ENCODE data around the gene FREM2. TPM values are rescaled to one million over a fixed set of nuclear protein-coding genes. Genes with fewer than 3 reads are reported as not detected.

Gene FREM2
- total and polyA plus RNA-seq, 2 experiments from 2014 or later, result 2.4 to 29.8 TPM

DNA sequence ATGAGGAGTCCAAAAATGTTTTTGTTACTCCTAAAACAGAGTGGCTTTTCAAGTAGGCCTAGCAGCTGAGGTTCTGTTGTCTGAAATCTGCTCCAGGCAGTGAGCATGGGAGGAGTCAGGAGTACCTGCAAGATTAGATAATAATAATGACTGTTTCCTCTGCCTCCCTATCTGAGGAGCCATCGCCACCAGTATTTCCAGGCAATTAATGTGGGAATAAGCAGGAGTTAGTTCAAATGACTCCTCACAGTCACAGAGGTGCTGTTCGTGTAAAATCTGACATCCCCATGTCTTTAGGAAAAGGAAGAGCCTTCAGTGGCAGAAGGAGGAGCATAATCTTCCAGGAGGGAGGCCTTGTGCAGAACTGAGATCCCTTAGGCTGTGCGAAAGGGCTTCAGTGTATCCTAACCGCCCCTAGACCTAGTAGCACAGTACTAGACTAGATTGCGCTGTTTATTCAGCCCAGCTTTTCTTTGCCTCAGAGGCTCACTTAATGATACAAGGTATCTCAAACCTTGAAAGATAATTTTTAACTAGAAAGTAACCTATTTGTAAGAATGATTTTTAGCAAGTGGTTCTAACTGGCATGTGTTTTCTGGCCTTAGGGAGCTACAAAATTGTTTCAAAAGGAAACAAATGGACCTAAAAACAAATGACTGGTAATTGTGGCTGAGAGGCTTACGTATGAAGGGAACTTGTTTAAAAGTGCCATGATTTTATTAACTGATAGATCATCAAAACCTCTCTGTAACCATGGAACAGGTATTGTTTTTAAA lies 49.0 kb downstream of the FREM2 start:
- Mint-ChIP-seq H3K36me3 (ENCODE audit: low read depth) (no peaks in the 10 kb centered on the region), H3K27ac (no peak overlapping the region), H3K4me1 (peaks cover 15% of the 10 kb centered on the region), H3K27me3 (ENCODE audit: insufficient read depth, low read depth, poor library complexity) (peaks cover 1% of the 10 kb centered on the region), H3K9me3 (no peaks in the 10 kb centered on the region), H3K4me3 (no peak overlapping the region)
- no peak overlapping the region for H2AFZ ChIP-seq
- H3K36me3 ChIP-seq (ENCODE audit: insufficient read depth), result no peaks in the 10 kb centered on the region
- no peak overlapping the region for H3K4me2 ChIP-seq
- H3K27me3 ChIP-seq (ENCODE audit: insufficient read depth), result no peaks in the 10 kb centered on the region
- no peaks in the 10 kb centered on the region for H3K4me1 ChIP-seq (ENCODE audit: insufficient read depth)
- no peak overlapping the region for H3K4me3 ChIP-seq
- H3K27ac ChIP-seq (ENCODE audit: low read depth), result no peak overlapping the region; the same call in 1 of the 2 replicates
- no peaks in the 10 kb centered on the region for H4K20me1 ChIP-seq (replicated peaks; ENCODE audit: insufficient read depth)
- no peaks in the 10 kb centered on the region for H3K79me2 ChIP-seq (replicated peaks; ENCODE audit: insufficient read depth)
- TF ChIP-seq NANOG (IDR thresholded peaks at IDR 0.05; ENCODE audit: borderline replicate concordance) (no peak), JUNB (IDR thresholded peaks at IDR 0.05; ENCODE audit: unreplicated experiment) (no peak), REST (IDR thresholded peaks at IDR 0.05; ENCODE audit: unreplicated experiment) (no peak)
- DNase-seq (ENCODE audit: low spot score) (no peak), ATAC-seq (peak; percentile 52)
- no peaks in the 10 kb centered on the region for H3K9me2 ChIP-seq (ENCODE audit: insufficient read depth)
- H3F3A ChIP-seq (replicated peaks; ENCODE audit: low read depth), result no peaks in the 10 kb centered on the region

- DNase-seq (ENCODE audit: low spot score), result no peak
- Mint-ChIP-seq H3K4me1 (peaks cover 14% of the 10 kb centered on the region), H3K4me3 (no peak overlapping the region), H3K27ac (no peak overlapping the region), H3K9me3 (no peaks in the 10 kb centered on the region), H3K36me3 (ENCODE audit: low read depth) (no peaks in the 10 kb centered on the region), H3K27me3 (ENCODE audit: insufficient read depth, low read depth, poor library complexity) (peaks cover 2% of the 10 kb centered on the region)
- ATAC-seq, result no peak
- H3K36me3 ChIP-seq (ENCODE audit: insufficient read depth), result no peaks in the 10 kb centered on the region
- no peak overlapping the region for H3K4me3 ChIP-seq
- no peak overlapping the region for H3K27ac ChIP-seq (ENCODE audit: low read depth)
- no peak overlapping the region for H2AFZ ChIP-seq
- no peak overlapping the region for H3K4me2 ChIP-seq
- H3F3A ChIP-seq (replicated peaks; ENCODE audit: low read depth), result no peaks in the 10 kb centered on the region
- no peaks in the 10 kb centered on the region for H3K27me3 ChIP-seq (ENCODE audit: insufficient read depth)
- no peaks in the 10 kb centered on the region for H4K20me1 ChIP-seq (replicated peaks; ENCODE audit: insufficient read depth)
- H3K4me1 ChIP-seq (ENCODE audit: insufficient read depth), result no peaks in the 10 kb centered on the region
- no peaks in the 10 kb centered on the region for H3K9me2 ChIP-seq (ENCODE audit: insufficient read depth)
- no peaks in the 10 kb centered on the region for H3K79me2 ChIP-seq (replicated peaks; ENCODE audit: insufficient read depth)
- TF ChIP-seq STAT1 (IDR thresholded peaks at IDR 0.05; ENCODE audit: unreplicated experiment) (no peak), POLR2AphosphoS5 (IDR thresholded peaks at IDR 0.05; ENCODE audit: low read depth) (no peak), CREB1 (CRISPR knock-in tag; IDR thresholded peaks at IDR 0.05; ENCODE audit: low read depth) (no peak), NANOG (IDR thresholded peaks at IDR 0.05; ENCODE audit: borderline replicate concordance) (no peak), ZNF331 (CRISPR knock-in tag; IDR thresholded peaks at IDR 0.05; ENCODE audit: low read depth) (no peak), JUNB (IDR thresholded peaks at IDR 0.05; ENCODE audit: unreplicated experiment) (no peak), EZH2 (IDR thresholded peaks at IDR 0.05; ENCODE audit: low read depth, unreplicated experiment) (no peak)
- TF ChIP-seq, protein P1, sequence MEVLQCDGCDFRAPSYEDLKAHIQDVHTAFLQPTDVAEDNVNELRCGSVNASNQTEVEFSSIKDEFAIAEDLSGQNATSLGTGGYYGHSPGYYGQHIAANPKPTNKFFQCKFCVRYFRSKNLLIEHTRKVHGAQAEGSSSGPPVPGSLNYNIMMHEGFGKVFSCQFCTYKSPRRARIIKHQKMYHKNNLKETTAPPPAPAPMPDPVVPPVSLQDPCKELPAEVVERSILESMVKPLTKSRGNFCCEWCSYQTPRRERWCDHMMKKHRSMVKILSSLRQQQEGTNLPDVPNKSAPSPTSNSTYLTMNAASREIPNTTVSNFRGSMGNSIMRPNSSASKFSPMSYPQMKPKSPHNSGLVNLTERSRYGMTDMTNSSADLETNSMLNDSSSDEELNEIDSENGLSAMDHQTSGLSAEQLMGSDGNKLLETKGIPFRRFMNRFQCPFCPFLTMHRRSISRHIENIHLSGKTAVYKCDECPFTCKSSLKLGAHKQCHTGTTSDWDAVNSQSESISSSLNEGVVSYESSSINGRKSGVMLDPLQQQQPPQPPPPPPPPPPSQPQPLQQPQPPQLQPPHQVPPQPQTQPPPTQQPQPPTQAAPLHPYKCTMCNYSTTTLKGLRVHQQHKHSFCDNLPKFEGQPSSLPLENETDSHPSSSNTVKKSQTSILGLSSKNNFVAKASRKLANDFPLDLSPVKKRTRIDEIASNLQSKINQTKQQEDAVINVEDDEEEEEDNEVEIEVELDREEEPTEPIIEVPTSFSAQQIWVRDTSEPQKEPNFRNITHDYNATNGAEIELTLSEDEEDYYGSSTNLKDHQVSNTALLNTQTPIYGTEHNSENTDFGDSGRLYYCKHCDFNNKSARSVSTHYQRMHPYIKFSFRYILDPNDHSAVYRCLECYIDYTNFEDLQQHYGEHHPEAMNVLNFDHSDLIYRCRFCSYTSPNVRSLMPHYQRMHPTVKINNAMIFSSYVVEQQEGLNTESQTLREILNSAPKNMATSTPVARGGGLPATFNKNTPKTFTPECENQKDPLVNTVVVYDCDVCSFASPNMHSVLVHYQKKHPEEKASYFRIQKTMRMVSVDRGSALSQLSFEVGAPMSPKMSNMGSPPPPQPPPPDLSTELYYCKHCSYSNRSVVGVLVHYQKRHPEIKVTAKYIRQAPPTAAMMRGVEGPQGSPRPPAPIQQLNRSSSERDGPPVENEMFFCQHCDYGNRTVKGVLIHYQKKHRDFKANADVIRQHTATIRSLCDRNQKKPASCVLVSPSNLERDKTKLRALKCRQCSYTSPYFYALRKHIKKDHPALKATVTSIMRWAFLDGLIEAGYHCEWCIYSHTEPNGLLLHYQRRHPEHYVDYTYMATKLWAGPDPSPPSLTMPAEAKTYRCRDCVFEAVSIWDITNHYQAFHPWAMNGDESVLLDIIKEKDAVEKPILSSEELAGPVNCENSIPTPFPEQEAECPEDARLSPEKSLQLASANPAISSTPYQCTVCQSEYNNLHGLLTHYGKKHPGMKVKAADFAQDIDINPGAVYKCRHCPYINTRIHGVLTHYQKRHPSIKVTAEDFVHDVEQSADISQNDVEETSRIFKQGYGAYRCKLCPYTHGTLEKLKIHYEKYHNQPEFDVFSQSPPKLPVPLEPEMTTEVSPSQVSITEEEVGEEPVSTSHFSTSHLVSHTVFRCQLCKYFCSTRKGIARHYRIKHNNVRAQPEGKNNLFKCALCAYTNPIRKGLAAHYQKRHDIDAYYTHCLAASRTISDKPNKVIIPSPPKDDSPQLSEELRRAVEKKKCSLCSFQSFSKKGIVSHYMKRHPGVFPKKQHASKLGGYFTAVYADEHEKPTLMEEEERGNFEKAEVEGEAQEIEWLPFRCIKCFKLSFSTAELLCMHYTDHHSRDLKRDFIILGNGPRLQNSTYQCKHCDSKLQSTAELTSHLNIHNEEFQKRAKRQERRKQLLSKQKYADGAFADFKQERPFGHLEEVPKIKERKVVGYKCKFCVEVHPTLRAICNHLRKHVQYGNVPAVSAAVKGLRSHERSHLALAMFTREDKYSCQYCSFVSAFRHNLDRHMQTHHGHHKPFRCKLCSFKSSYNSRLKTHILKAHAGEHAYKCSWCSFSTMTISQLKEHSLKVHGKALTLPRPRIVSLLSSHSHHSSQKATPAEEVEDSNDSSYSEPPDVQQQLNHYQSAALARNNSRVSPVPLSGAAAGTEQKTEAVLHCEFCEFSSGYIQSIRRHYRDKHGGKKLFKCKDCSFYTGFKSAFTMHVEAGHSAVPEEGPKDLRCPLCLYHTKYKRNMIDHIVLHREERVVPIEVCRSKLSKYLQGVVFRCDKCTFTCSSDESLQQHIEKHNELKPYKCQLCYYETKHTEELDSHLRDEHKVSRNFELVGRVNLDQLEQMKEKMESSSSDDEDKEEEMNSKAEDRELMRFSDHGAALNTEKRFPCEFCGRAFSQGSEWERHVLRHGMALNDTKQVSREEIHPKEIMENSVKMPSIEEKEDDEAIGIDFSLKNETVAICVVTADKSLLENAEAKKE (CRISPR knock-in tag; IDR thresholded peaks at IDR 0.05), result no peak
These were observed 56.6 kb downstream of the FREM2 start for GRCh38 chr13:38743466-38743865.

All from GM23338 (cell line).